Retinal pigment epithelial cell (primary cell): Measurements from ENCODE around the gene GABARAPL1.
"Not testable (repeated sequence)": the region's sequence is repeated elsewhere in the genome, so short reads cannot be mapped to it uniquely, and the experiment has no call there.

Experiments used
- DNase-seq: peaks from one replicate; pipeline ENCODE4 v3.0.0-alpha.2; 2010; ENCODE audit warnings: low read depth
- H3K4me3 ChIP-seq: 2 replicates; pipeline ENCODE4 v1.5.1; 2011; ENCODE audit warnings: mild to moderate bottlenecking, low read length, control low read depth, moderate library complexity
- CTCF ChIP-seq: conservative IDR thresholded peaks from 2 replicates; pipeline ENCODE4 v1.5.1; 2011; ENCODE audit warnings: low read depth, low read length, control low read depth, inconsistent platforms

The GABARAPL1 gene

DNA sequence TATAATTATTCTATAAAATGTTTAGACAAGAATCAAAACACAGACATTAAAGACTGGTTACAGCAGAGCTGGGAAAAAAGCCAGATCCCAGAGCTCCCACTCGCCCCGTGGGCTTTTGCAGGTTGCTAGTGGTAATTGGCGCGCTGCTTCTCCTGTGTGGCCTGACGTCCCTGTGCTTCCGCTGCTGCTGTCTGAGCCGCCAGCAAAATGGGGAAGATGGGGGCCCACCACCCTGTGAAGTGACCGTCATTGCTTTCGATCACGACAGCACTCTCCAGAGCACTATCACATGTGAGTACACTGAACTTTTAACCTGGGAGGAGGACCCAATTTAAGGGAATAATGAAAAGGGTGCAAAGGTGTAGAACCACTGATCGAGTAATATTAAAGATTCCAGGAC lies 26.4 kb upstream of the GABARAPL1 start:
- DNase-seq = no peak
- TF ChIP-seq CTCF = no peak
- H3K4me3 ChIP-seq = no peak overlapping the region

- H3K4me3 ChIP-seq, DNase-seq: not testable (repeated sequence)
These were observed 25.7 kb upstream of the GABARAPL1 start for GRCh38 chr12:10186958-10187357.

GRCh38 chr12:10189653-10190052 lies 23.0 kb upstream of the GABARAPL1 start:
- H3K4me3 ChIP-seq = no peak overlapping the region
- TF ChIP-seq CTCF = no peak
- DNase-seq = no peak

DNA sequence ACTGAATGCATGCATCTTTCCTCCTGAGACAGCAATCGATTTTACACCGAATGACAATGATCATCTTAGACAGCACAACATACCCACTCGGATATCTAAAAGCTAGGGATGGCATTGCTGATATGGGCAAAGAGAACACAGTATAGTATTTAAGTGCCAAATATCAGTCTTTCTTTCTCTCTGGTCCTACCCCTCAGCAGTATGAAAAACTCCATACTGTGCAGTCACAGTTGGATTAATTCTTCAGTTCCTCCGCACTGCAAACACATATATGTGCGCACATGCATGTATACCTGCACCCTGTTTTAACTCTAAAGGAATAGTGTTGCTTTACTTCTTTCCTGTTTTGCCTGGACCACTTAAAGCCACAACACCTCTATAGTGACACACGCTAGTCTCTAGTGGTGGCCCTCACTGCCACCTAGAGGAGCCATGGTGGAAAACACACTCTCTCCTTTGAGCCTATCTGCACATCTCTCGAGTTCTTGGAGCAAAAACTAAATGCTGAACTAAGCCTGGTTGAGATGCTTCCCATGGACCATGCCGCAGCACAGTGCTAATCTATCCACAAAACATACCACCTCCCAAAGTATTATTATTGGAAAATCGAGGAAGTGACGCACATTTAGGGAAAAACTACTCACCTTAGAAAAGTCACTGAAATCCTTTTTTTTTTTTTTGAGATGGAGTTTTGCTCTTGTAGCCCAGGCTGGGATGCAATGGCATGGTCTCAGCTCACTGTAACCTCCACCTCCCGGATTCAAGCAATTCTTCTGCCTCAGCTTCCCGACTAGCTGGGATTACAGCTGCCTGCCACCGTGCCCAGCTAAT lies 21.9 kb upstream of the GABARAPL1 start:
- no peak for DNase-seq
- TF ChIP-seq CTCF = peak; percentile 80
- H3K4me3 ChIP-seq = no peak overlapping the region

- peak; percentile 74 for DNase-seq
- H3K4me3 ChIP-seq = no peak overlapping the region
- TF ChIP-seq CTCF = no peak
These were observed 20.8 kb upstream of the GABARAPL1 start for GRCh38 chr12:10191865-10192264.

DNA sequence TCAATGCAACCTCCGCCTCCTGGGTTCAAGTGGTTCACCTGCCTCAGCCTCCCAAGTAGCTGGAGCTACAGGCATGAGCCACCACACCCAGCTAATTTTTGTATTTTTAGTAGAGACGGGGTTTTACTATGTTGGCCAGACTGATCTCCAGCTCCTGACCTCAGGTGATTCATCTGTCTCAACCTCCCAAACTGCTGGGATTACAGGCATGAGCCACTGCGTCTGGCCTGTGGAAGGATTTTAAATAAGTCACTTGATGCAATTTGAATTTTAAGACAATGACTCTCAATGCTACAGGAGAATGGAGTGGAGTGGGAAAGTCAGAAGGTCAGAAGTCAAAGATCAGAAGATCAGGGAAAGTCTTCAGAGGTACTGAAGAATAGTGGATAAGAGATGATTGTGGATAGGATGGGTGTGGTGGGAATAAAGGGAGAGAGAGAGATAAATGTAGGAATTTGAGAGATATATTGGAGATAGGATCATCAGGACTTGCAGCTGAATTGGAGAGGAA lies 18.5 kb upstream of the GABARAPL1 start:
- H3K4me3 ChIP-seq = no peak overlapping the region
- no peak for DNase-seq
- TF ChIP-seq CTCF = no peak

DNA sequence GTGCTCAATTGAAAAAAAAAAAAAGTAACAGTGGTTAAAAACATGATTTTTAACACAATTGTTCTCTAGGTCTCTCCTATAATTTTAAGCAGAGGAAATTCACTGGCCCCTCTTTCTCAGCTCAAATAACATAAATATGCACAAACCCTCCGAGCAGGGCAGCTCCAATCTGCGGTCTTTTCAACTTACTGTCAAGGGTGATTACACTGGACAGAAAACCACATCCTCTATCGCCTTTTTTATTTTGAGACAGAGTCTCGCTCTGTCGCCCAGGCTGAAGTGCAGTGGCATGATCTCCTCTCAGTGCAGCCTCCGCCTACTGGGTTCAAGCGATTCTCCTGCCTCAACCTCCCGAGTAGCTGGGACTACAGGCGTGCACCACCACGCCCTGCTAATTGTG lies 16.5 kb upstream of the GABARAPL1 start:
- no peak overlapping the region for H3K4me3 ChIP-seq
- TF ChIP-seq CTCF = no peak
- no peak for DNase-seq
